Choroid plexus epithelial cell (primary cell): ENCODE results near the gene CCL7.

Source experiments
- DNase-seq: peaks from one replicate; pipeline ENCODE4 v3.0.0-alpha.2; 2010; ENCODE audit warnings: low read depth
- H3K4me3 ChIP-seq: 2 replicates; pipeline ENCODE4 v1.5.1; 2011; ENCODE audit warnings: low read depth, mild to moderate bottlenecking, control low read depth, low read length, moderate library complexity
- CTCF ChIP-seq: conservative IDR thresholded peaks from 2 replicates; pipeline ENCODE4 v1.5.1; 2011; ENCODE audit warnings: low read depth, mild to moderate bottlenecking, control low read depth, inconsistent platforms, low read length, moderate library complexity

CCL7 gene

GRCh38 chr17:34306466-34306865 is 36.4 kb downstream of the CCL7 start:
- peak; percentile 70 for DNase-seq
- TF ChIP-seq CTCF: peak; percentile 52
- no peak overlapping the region for H3K4me3 ChIP-seq

GRCh38 chr17:34307110-34307509 is 37.1 kb downstream of the CCL7 start:
- no peak overlapping the region for H3K4me3 ChIP-seq
- peak; percentile 79 for DNase-seq
- TF ChIP-seq CTCF: no peak

GRCh38 chr17:34308371-34308770 is 38.4 kb downstream of the CCL7 start:
- H3K4me3 ChIP-seq: no peak overlapping the region
- DNase-seq: peak; percentile 14
- TF ChIP-seq CTCF: no peak

- no peak overlapping the region for H3K4me3 ChIP-seq
- TF ChIP-seq CTCF: no peak
- no peak for DNase-seq
Measured at GRCh38 chr17:34311291-34311690, 41.3 kb downstream of the CCL7 start.

GRCh38 chr17:34312080-34312479 is 42.1 kb downstream of the CCL7 start:
- DNase-seq: peak; percentile 85
- no peak overlapping the region for H3K4me3 ChIP-seq
- no peak for TF ChIP-seq CTCF

- no peak overlapping the region for H3K4me3 ChIP-seq
- no peak for TF ChIP-seq CTCF
- DNase-seq: peak; percentile 40
Measured at GRCh38 chr17:34313164-34313563, 43.1 kb downstream of the CCL7 start.

- peak; percentile 65 for DNase-seq
Measured at GRCh38 chr17:34314279-34314678, 44.3 kb downstream of the CCL7 start.

More at GRCh38 chr17:34314279-34314678, 44.3 kb downstream of the CCL7 start:
- H3K4me3 ChIP-seq: no peak overlapping the region
- TF ChIP-seq CTCF: no peak
